IMR-90 (cell line): Measurements from ENCODE around the gene SMIM14.
"Not testable (repeated sequence)": the region's sequence is repeated elsewhere in the genome, so short reads cannot be mapped to it uniquely, and the experiment has no call there.

Experiments
- CHD1 ChIP-seq: IDR thresholded peaks from 2 replicates; pipeline ENCODE4 v1.6.1; 2012; ENCODE audit warnings: low read depth, low read length, improper control_type of control experiment
- CTCF ChIP-seq: conservative IDR thresholded peaks from 2 replicates; pipeline ENCODE4 v1.5.1; 2012; ENCODE audit warnings: mild to moderate bottlenecking, low read depth, low read length, improper control_type of control experiment
- MAZ ChIP-seq: IDR thresholded peaks from 2 replicates; pipeline ENCODE4 v1.6.1; 2012; ENCODE audit warnings: low read depth, mild to moderate bottlenecking, low read length, improper control_type of control experiment, moderate library complexity, borderline replicate concordance
- NFE2L2 ChIP-seq: fragments of 150-350 bp; IDR thresholded peaks from 2 replicates; pipeline ENCODE4 v1.6.1; 2016; ENCODE audit warnings: low read depth, mild to moderate bottlenecking, low read length
- RFX5 ChIP-seq: IDR thresholded peaks from 2 replicates; pipeline ENCODE4 v1.8.0; 2012; ENCODE audit warnings: low read depth, mild to moderate bottlenecking, low read length, moderate library complexity

DNA sequence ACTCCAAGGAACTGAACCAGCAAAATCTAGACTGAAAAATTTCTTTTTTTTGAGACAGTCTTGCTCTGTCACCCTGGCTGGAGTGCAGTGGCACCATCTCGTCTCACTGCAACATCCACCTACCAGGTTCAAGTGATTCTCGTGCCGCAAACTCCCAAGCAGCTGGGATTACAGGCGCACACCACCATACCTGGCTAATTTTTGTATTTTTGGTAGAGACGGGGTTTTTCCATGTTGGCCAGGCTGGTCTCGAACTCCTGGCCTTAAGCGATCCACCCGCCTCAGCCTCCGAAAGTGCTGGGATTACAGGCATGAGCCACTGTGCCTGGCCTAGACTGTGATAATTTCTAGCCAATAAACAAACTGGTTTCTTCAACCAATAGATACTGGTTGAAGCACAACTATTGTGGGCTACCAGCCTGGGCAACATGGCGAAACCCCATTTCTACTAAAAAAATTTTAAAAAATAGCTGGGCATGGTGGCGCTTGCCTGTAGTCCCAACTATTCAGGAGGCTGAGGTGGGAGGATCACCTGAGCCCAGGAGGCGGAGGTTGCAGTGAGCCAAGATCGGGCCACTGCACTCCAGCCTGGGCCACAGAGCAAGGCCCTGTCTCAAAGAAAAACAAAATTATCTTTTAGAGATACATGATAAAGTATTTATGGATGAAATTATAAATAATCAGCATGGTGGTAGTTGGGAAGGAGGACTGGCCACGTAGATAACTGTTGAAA lies 122.8 kb downstream of the SMIM14 start:
- TF ChIP-seq MAZ, NFE2L2, CTCF, RFX5, CHD1: not testable (repeated sequence)
